Transverse colon (tissue), 4 donors: ENCODE data around the gene ANKRD23.

Source experiments
- EP300 ChIP-seq: sonication (generic); formaldehyde crosslinking; IDR thresholded peaks from one replicate; pipeline ENCODE4 v1.6.1; 2017; ENCODE audit warnings: antibody characterized with exemption, low read depth
- POLR2A ChIP-seq: fragments of 450-650 bp; IDR thresholded peaks from one replicate; pipeline ENCODE4 v1.6.1; 2016; ENCODE audit warnings: antibody characterized with exemption, mild to moderate bottlenecking, moderate library complexity
- POLR2AphosphoS5 ChIP-seq, 3 donors: sonication (generic); formaldehyde crosslinking; IDR thresholded peaks; one replicate each; pipeline ENCODE4 v1.6.1; 2016; ENCODE audit warnings: antibody characterized with exemption in 3 of 3
- TF ChIP-seq, protein P1 (sequence below), 5 experiments: fragments of 200-600 bp in 3 of 5; fragments of 450-650 bp in 2 of 5; sonication (generic) in 3 of 5; IDR thresholded peaks; 1 replicate in 2 of 5; 2 replicates in 3 of 5; pipeline ENCODE4 v1.5.1; 2016 to 2017; ENCODE audit warnings: antibody characterized with exemption in 5 of 5, inconsistent platforms in 3 of 5, mild to moderate bottlenecking in 2 of 5, moderate library complexity in 1 of 5

DNA sequence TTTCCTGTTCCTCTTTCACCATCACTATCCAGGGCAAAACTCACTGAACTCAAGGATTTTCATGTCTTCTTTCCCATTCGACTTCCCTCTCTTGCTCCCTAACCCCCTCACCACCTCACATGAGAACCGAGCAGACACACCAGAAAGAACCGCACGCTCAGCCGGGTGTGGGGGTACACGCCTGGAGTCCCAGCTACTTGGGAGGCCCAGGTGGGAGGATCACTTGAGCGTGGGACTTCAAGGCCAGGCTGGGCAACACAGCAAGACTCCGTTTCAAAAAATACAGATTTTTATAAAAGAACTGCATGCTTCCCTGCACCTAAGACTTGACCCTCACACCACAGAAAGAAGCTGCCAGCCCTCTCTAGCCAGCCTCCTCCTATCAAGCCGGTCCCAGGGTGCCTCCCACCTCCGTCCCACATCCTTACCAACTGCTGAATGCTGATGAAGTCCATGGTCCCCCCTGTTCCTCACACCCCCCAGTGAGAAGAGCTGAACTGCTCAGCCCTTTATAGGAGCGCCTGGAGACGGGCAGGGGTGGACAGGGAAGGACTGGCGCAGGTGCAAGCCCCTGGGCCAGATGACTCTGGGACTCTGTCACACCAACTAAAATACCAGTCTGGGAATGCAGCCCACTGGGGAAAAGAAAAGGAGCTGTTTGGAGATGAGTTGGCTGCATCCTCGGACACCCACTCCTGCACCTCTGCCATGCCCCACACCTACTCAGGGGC, at the start of gene ANKRD23:
- TF ChIP-seq, protein P1, sequence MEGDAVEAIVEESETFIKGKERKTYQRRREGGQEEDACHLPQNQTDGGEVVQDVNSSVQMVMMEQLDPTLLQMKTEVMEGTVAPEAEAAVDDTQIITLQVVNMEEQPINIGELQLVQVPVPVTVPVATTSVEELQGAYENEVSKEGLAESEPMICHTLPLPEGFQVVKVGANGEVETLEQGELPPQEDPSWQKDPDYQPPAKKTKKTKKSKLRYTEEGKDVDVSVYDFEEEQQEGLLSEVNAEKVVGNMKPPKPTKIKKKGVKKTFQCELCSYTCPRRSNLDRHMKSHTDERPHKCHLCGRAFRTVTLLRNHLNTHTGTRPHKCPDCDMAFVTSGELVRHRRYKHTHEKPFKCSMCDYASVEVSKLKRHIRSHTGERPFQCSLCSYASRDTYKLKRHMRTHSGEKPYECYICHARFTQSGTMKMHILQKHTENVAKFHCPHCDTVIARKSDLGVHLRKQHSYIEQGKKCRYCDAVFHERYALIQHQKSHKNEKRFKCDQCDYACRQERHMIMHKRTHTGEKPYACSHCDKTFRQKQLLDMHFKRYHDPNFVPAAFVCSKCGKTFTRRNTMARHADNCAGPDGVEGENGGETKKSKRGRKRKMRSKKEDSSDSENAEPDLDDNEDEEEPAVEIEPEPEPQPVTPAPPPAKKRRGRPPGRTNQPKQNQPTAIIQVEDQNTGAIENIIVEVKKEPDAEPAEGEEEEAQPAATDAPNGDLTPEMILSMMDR (IDR thresholded peaks at IDR 0.05): no peak
- TF ChIP-seq POLR2A (no peak), EP300 (no peak), POLR2AphosphoS5 (IDR thresholded peaks at IDR 0.05) (no peak)
